Dermis microvascular lymphatic vessel endothelial cell (primary cell): ENCODE data around the gene RHOBTB1. TPM values are rescaled to one million over a fixed set of nuclear protein-coding genes. Genes with fewer than 3 reads are reported as not detected.
A peak's percentile ranks its signal among the peaks of the same experiment; 100 is the strongest.
"Not testable (repeated sequence)": the region's sequence is repeated elsewhere in the genome, so short reads cannot be mapped to it uniquely, and the experiment has no call there.

Experiments used
- DNase-seq, 2 donors: peaks; one replicate each; pipeline versions ENCODE4 v3.0.0 to v3.0.0-alpha.2; 2010; ENCODE audit warnings: low read depth in 2 of 2
- total RNA-seq: library from RNA; depleted of rRNA; stranded (reverse); fragments of >200 nt; gene quantifications from 2 replicates; pipeline ENCODE4 v1.2.1, GENCODE V29; 2014

RHOBTB1 gene
- total RNA-seq, 1 donor from 2014 or later: 31.3 TPM

DNA sequence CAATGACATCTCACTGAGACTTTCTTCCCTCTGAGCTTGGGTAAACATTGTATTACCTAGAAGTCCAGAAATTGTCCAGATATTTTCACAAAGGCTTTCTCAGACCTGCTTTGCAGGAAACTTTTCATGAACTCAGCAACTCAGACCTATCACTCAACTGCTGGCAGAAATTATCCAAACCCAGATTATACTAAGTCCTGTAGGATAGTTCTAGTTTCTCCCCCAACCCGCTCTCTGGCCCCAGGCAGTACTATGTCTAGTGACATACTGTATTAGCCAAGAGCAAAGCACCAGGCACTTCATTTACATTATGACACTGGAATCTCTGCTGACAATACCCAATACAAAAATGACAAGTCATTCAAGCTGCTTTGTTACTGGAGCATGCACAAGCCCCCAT lies 75.0 kb downstream of the RHOBTB1 start:
- DNase-seq: no peak

DNA sequence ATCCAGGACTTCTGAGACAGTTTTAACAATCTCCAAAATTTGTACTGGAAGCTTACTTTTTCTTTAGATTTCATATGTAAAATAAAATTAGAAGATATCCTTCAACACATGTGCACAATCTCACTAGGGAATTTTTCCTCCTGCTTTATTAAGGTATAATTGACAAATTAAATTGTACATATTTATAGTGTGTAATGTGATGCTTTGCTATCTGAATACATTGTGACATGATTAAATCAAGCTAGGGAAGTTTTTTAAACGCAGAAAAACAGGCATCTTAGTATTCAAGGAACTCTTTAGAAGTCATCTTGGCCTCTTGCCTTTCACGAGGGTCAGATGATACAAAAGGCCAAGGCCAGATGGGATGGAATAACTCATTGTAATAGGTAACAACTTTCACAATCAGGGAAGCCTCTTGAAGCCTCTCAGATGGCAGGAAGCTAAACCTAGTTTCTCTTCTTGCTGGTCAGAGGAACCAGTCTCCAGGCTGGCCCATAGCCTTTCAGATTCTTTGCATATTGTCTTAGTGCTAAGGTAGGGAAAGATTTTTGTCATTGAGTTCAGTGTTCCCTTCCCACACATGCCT lies 78.7 kb downstream of the RHOBTB1 start:
- DNase-seq: no peak

DNA sequence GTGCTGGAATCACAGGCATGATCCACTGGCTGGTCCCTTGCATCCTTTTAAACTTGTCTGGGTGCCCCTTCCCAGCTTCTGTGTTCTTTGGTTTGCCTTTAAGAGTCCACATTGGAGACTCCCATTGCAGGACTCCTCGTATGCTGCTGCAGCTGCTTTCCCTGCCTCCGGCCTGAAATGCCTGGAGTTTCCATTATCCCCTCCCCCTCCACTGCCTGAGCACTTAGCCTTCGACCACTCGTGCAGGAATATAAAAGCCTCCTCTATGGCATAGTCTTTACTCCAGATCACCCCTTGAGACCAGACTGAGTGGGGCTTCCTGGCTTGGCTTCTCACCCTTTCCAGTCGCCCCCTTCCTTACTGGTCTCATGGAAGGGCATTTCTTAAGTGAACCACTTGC lies 80.2 kb downstream of the RHOBTB1 start:
- no peak for DNase-seq

DNA sequence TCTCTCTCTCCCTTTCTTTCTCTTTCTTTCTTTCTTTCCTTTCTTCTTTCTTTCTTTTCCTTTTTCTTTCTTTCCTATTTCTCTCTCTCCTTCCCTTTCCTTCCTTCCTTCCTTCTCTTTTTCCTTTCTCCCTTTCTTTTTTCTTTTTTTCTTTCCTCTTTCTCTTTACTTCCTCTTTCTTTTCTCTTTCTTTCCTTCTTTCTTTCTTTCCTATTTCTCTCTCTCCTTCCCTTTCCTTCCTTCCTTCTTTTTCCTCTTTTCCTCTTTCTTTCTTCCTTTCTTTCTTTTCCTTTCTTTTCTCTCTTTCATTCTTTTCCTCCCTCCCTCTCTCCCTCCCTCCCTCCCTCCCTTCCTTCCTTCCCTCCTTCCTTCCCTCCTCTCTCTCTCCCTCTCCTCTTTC lies 81.5 kb downstream of the RHOBTB1 start:
- DNase-seq: no peak

DNA sequence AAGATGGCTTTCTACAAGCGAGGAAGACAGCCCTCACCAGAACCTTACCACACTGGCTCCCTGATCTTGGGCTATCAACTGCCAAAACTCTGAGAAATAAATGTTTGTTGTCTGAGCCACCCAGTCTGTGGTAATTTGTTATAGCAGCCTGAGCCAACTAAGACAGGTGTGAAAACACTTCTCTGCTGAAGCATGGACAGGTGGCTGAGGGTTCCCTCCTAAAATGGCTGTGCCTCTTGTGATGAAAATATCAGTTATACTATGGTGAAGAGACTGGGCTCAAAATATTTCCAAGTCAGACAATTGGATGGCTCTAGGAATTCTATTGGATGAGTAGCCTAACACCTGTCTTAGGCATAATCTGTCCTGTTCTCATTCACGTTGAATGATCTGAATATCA lies 87.6 kb downstream of the RHOBTB1 start:
- DNase-seq: no peak

DNA sequence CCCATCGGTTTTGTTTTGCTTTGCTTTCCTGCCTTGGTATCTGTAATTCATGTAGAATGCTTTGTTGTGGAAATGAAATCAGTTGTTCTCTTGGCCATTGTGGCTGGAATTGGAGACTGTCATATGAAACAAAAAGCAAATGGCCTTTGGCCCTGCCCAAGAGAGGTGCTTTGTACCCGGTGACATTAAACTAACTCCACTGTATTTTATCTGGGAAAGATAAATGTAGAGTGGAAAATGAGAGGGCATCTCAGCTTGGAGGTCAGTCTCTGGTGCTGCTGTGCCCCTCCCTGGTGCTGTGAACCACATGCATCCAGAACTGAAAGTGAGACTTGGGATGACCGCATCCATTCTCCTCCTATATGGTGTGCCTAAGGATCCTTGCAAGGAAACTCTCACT lies 90.3 kb downstream of the RHOBTB1 start:
- DNase-seq: no peak

DNA sequence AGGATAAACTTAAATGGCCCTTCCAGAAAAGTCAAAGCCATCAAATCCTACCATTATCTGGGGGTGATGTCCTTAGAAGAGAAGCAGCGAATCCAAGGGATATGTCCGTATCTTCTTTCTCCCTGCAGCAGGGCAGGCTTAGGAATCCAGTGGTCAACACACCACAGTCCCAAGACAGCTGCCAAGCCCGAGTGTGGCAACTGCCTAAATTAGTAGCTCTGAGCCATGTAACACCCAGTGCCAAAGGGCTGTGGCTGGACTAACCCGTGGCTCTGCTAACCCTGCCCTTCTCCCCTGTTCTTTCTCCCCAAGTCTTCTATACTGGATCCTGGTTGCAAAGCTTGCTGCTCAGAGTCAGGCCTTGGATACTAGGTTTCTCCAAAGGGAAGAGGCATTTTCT lies 90.9 kb downstream of the RHOBTB1 start:
- no peak for DNase-seq

DNA sequence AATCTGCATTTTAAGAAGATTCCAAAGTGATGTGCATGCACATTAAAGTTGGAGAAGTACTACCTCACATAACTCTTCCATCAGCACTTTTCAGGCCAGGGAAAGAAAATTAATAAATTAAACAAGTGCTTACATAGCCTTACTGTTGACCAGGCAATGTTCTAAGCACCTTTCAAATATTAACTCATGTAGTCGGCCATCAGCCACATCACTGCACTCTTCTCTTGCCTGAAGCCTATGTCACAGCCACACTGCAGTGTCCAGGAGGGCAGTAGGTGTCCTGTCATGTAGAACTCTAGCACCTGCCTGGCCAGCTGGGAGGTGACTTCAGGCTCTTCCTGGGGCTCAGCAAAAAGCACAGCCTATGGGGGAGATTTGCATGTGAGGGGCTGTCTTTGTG lies 94.2 kb downstream of the RHOBTB1 start:
- DNase-seq: no peak

DNA sequence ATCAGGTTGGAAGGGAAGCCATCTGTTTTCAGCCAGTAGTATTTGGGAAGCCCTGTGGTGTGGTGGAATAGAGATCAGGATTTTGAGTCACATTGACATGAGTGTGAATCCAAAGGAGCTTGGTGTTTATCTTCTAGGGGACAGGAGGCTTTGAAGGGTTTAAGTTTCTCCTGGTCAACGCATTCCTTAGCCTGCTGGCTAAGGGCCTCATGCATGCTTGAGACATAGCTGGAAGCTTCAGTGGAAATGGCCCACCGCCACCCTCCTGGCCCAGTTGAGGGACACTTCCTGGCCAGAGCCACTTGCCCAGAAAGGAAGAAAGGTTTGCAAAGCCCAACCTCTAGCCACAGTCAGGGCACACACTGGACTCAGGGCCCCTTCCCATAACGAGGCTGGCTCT lies 94.8 kb downstream of the RHOBTB1 start:
- no peak for DNase-seq

DNA sequence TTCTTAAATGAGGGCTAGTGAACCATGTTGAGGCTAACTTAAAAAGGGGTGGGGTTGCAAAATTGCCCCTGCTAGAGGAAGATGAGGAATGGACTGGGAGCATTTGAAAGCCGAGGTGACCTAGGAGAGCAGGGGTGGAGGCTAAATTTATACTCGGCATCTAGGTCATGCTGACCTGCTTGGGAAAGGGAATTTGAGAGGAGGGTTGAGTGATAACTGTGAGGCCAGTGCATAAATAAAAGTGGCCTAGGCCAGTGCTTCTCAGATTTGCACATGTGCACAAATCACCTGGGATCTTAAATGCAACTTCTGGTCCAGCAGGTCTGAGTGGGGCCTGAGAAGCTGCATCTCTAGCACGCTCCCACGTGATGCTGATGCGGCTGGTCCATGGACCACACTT lies 95.3 kb downstream of the RHOBTB1 start:
- no peak for DNase-seq

DNA sequence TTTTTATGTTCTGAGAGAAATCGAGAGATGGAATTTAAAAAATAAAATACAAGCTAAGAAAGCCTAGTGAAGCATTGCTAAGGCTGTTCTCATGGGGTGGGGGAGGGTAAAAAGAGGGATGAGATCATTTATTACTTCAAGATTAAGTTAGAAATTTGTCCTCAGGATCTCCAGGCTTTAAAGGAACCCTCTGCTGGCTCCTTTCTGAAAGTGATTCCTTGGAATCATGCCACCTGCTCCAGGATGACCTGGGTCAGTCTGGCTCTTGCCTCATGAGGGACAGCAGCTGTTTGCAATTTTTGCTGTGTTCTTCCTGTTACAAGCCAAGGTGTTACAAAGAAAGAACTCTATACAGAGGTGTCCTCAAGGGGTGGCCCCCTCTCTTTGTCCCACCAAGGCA lies 95.9 kb downstream of the RHOBTB1 start:
- peak in 1 of 2 donors; percentile 32 for DNase-seq

DNA sequence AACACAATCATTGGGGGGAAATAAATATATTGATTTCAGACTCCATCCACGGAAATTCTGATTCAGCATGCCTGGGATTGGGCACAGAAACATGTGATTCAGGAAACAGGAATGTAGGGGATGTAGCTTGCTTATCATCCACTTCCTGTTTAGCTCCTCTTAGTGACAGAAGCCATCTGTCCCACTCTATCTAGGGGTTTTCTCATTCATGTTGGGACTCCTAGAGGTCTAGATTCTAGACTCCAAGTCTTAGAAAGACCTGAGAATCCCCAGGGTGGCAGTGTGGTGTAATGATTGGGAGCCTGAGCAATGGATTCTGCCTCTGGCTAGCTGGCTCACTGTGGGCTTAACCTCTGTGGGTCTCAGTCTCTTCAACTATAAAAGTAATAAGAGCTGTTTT lies 97.8 kb downstream of the RHOBTB1 start:
- DNase-seq: peak; percentile 54 to 57

DNA sequence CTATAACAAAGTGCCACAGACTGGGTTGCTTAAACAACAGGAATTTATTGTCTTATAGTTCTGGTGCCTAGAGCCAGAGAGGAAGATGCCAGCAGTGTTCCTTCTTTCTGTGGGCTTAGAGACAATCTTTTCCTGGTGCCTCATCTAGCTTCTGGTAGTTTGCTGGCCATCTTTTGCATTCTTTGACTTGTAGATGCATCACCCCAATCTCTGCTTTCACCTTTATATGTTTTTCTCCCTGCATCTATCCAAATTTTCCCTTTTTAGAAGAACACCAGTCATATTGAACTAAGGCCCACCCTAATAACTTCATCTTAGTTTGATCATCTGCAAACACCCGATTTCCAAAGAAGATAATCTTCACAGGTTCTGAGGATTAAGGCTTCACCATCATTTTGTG lies 98.9 kb downstream of the RHOBTB1 start:
- no peak for DNase-seq

DNA sequence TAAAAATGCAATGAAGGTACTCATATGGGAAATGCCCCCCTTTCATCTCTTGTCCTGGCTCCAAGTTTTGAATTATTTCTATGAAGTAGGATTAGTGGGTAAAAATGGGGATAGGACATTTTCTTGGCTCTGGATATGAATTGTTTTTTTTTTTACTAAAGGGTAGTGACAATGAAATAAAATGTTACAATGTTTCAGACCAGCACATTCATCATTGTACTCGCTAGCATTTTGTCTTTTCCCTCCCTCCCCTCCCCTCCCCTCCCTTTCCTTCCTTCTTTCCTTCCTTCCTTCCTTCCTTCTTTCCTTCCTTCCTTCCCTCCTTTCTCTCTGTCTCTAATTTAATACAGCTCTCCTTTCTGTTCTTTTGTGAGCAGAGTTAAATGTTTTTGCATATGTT lies 101.3 kb downstream of the RHOBTB1 start:
- DNase-seq: no peak

DNA sequence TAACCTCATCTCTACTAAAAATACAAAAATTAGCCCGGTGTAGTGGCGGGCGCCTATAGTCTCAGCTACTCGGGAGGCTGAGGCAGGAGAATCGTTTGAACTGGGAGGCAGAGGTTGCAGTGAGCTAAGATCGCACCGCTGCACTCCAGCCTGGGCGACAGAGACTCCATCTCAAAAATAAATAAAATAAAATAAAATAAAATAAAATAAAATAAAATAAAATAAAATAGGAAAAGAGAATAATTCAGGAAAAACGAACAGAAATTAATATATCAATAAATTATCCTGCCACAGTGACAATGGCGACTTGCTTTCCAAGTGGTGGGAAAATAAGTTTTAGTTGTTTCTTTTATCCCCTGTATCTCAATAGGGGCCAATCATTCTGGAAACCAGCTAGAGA lies 102.8 kb downstream of the RHOBTB1 start:
- not testable (repeated sequence) for DNase-seq

DNA sequence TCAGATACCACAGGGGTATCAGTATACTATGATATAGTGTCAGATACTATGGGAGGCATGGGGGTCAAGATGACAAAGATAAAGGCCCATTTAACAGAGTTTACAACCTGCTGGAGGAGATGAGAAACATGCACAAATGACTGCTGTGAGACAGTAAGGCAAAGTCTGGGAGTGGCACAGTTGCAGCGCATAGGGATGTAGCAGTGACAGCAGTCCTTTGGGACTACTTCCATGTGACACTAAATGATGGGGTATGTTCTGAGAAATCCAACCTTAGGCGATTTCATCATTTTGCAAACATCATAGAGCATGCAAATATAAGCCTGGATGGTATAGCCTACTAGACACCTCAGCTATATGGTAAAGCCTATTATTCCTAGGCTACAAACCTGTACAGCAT lies 108.9 kb downstream of the RHOBTB1 start:
- DNase-seq: no peak

DNA sequence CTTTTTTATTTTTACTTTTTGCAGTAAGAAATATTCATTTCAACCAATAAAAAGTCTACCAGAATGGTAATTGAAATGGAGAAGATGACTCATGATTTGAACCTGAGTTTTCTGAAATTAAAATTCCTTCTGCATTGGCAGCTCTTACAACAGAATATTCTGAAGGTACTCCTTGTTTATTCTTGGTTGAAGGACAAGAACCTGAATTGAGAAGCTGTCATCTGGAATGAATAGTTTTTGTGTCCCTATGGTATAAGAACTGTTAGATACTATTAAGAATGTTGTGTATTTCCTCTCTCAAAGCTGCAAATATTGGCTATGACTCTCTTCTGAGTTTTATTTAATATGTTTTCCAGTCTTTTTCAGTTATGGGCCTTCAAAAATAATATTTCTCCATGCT lies 109.6 kb downstream of the RHOBTB1 start:
- no peak for DNase-seq

DNA sequence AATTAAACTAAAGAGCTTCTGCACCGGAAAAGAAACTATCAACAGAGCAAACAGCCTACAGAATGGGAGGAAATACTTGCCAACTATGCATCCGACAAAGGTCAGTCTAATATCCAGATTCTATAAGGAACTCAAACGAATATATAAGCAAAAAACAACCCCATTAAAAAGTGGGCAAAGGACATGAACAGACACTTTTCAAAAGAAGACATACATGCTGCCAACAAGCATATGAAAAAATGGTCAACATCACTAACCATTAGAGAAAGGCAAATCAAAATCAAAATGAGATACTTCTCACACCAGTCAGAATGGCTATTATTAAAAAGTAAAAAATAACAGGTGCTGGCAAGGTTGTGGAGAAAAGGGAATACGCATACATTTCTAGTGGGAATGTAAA lies 111.8 kb downstream of the RHOBTB1 start:
- DNase-seq: not testable (repeated sequence)

DNA sequence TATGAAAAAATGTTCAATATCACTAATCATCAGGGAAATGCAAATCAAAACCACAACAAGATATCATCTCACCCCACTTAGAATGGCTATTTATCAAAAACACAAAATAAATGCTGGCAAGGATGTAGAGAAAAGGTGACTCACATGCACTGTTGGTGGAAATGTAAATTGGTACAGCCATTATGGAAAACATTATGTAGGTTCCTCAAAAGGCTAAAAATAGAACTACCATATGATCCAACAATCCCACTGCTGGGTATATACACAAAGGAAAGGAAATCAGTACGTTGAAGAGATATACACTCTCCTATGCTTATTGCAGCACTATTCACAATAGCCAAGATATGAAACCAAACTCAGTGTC lies 115.5 kb downstream of the RHOBTB1 start:
- DNase-seq: peak; percentile 91 to 94

DNA sequence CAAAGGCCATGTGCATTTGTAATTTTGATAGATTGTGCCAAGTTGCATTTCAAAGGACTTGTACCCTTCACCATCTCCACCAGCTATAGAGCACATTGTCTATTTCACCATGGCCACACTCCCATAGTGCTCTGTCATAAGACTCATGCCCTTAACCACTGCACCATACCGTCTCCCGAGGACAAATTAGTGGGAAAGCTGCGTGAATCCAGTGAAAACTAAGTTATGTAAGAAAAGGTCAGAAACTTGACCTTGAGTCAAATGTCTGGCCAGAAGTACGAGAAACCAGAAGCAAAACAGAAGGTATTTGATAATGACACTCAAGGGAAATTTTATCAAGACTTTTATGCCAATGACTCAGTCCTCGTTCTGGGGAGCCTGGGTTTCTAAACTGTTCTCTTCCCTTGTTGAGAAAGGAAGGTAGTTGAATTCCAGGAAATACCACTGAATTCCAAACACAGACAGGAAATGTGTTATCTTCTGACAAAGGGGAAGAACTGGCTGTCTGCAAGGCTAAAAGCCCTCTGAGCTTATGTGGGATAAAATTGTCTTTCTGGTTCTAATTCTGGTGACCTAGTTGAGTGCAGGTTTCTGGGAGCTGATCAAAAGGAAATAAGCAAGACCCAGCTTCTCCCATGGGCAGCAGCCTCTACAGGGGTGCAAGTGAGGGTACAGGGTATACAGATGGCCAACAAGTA lies 116.0 kb downstream of the RHOBTB1 start:
- peak; percentile 88 to 97 for DNase-seq

DNA sequence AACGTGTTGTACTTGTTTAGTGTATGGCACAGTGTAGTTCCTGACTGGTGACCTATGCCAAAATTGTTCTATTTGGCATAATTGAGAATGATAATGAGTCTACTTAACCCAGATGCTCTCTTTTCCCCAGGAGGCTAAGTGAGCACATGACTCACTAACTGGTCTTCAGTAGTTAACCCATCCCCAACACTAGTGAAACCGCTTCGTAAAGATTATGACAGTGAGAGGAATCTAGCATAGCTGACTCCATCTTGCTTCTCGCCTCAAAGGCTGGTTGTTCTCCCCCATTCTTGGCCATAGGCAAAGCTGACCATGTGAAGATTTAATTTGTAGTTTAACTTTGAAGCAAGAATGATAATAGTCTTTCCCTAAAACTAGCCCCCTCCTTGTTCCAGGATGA lies 118.5 kb downstream of the RHOBTB1 start:
- no peak for DNase-seq

DNA sequence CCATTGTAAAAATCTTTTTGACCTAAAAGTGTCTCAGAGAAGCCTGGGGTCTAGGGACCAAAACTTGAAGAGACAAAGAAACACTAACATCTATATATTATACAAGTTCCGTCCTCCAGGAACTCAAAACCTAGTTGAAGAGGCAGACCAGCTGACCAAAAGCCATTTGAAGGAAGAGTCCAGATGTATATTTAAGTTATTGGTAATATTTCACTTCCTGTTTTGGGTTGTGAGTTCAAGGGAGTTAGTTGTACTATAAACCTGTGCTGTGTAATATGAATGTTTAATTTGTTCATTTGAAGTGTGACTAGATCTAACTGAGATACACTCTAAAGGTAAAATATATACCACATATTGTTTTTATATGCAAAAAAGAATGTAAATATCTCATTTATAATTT lies 120.7 kb downstream of the RHOBTB1 start:
- DNase-seq: no peak

DNA sequence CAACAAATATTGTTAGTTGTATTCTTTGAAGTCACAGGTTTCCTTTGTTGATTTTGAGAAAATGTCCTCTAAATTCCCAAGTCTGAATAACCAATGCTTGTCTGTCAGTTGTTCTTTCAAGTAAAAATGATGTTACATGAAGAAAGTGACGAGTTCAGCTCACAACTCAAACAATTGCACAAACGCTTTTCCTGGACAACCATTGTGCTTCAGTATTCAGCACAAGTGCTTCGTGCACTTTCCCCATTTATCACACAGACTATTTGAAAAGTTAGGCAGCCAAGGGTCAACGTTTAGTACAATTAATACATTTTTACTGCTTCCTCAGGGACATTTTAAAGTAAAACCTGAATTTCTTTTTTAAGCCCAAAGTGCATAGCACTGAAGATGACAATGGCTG lies 121.2 kb downstream of the RHOBTB1 start:
- no peak for DNase-seq

DNA sequence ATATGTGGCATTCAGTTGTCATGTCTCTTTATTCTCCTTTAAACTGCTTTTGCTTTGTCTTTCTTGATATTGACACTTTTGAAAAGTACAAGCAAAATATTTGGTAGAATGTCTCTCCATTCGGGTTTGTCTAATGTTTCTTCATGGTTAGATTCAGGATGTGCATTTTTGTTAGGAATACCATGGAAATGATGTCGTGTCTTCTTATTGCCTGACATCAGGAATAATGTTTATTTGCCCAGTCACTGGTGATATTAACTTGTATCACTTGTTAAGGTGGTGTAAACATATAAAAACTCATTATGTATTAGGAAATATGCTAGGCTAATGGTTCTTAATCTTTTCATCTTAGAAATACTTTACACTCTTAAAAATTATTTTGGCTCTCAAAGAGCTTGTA lies 122.3 kb downstream of the RHOBTB1 start:
- no peak for DNase-seq
